ENCODE measurements around the gene NAP1L4.
"Not testable (repeated sequence)": the region's sequence is repeated elsewhere in the genome, so short reads cannot be mapped to it uniquely, and the experiment has no call there.

The NAP1L4 gene

DNA sequence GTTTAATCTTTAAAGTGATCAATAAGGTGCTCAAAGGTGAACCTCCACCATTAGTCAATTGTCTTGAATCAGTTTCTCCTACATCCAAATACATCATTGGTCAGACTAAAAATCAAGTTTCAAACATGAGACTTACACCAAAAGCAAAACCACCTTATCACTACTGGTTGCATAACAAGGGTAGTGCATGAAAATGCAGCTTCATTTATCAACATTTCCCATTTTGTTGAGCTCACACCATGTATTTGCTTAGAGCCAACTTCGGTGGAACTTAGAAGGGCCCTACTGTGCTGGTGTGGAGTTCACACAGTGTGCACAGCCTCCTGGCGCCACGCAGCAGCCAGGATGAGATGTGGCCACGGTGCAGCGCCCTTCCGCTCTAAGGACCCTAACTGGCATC, 39.8 kb downstream of the NAP1L4 start:
- DNase-seq, result no peak

DNA sequence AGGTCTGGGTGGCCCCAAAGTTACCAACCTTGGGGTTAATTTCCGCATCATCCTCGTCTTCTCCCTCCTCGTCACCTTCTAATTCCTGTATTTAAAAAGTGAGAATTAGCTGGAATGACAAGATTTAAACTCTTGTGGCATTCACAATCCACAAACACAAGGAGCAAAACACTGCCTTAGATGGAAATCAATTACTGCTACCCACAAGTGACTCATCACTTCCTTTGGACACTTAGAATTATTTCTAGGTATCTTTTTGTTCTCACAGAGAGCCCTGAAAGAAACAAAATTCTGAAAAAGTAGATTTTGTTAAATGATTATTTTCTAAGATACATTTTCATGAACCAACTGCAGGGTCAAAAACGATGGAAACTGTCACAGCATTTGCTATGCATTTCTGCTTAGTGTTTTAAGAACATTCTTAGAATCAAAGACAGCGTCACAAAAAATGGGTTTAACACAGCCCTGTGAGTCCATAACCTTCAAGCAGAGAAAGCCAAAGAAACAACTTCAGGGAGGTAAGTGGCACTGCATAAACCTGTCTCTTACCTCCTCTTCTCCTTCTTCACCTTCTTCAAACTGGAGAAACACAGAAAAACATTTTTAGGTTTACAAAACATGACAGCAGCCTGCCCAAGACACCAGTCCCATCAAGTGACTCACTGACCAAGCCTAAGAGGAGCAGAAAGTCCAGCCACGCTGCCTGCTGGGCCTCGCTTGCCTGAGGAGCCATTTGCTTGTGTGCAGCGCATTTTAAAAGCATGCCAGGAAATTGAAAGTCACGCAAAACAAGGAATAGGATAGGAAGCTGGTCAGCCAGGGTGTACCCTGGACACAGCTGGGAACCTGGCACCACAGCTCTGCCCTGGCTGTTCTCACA, 40.7 kb downstream of the NAP1L4 start:
- no peak for DNase-seq

DNA sequence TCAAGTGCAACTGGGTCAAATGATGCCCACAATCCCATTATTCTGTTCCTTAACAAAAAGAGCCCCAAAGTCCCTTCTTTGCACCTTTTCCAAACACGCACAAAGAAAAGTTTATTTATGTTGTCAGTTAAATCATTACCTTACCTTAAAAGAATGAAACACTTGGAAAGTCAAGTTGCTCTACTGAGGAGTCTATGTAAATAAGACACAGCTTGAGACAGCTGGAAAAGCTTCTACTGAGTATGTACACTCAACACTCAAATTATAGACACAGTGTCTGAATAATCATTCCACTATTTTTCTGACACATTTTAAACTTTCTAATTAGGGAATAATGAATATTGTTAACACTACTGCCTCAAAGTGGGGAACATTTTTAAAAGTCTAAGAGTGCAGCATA, 41.3 kb downstream of the NAP1L4 start:
- DNase-seq, result no peak

- DNase-seq, result no peak
Measured at GRCh38 chr11:2949920-2950319, 42.2 kb downstream of the NAP1L4 start.

DNA sequence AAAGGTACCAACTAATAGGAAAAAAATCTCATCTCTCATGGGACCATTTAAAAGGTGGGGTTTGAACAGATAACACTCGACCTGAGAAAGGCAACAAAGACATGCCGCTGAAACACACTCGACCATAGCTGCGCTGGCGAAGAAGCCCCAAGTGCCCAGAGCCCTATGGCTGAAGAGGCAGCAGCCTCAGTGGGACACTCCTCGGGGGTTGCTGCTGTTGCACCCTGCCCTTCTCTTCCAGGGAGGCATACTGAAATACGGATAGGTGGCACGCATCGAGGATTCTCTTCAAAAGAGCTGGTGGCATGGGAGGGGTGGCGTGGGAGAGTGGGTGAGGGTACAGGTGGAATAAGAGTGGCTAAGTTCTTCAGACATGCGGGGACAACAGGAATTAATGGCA, 44.4 kb downstream of the NAP1L4 start:
- no peak for DNase-seq

GRCh38 chr11:2945757-2946287, 46.3 kb downstream of the NAP1L4 start:
- no peak for DNase-seq

GRCh38 chr11:2945031-2945756, 46.9 kb downstream of the NAP1L4 start:
- DNase-seq, result peak; percentile 47

GRCh38 chr11:2944530-2944929, 47.6 kb downstream of the NAP1L4 start:
- DNase-seq, result no peak

GRCh38 chr11:2943711-2944118, 48.4 kb downstream of the NAP1L4 start:
- no peak for DNase-seq

DNA sequence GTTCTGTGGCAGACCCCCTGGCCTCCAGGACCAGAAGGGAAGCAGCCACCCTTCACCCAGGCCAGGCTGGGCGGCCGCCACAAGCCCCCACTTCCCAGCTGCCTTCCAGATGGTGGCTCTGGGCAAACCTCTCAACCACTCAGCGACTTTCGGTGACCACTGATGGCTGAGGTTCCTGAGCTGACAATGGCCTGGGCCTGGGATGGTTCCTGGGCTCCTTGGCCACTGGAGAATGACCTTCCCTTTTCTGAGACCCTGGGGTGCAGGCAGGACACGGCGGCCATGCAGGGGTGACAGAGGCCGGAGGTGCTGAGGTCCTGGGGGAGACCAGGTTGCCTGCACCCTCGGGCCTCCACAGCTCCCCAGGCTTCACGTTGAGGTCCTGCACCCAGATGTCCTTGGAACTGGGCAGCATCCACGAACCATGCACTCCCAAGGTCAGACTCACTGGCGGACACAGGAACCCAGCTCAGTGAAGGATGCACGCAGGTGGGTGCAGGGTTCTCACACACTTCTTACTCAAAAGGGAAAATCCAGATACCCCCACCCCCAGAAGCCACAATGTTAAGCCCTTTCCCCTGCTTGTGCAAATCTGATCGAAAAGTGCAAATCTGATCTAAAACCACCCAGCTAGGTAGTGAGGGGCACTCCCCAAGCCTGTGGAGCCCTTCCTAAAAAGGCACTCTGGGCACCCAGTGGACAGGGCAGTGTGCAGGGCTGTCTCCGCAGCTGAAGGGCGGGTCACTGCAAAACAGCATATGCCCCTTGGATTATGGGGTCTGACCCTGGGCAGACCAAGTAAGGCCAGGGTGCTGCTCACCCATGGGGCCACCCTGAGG, 49.0 kb downstream of the NAP1L4 start:
- DNase-seq, result no peak

- no peak for DNase-seq
Measured at GRCh38 chr11:2942447-2942846, 49.7 kb downstream of the NAP1L4 start.

- no peak for DNase-seq
Measured at GRCh38 chr11:2940921-2941821, 51.0 kb downstream of the NAP1L4 start.

GRCh38 chr11:2940147-2940920, 51.8 kb downstream of the NAP1L4 start:
- peak; percentile 54 for DNase-seq

- not testable (repeated sequence) for DNase-seq
Measured at GRCh38 chr11:2938458-2939418, 53.4 kb downstream of the NAP1L4 start.

DNA sequence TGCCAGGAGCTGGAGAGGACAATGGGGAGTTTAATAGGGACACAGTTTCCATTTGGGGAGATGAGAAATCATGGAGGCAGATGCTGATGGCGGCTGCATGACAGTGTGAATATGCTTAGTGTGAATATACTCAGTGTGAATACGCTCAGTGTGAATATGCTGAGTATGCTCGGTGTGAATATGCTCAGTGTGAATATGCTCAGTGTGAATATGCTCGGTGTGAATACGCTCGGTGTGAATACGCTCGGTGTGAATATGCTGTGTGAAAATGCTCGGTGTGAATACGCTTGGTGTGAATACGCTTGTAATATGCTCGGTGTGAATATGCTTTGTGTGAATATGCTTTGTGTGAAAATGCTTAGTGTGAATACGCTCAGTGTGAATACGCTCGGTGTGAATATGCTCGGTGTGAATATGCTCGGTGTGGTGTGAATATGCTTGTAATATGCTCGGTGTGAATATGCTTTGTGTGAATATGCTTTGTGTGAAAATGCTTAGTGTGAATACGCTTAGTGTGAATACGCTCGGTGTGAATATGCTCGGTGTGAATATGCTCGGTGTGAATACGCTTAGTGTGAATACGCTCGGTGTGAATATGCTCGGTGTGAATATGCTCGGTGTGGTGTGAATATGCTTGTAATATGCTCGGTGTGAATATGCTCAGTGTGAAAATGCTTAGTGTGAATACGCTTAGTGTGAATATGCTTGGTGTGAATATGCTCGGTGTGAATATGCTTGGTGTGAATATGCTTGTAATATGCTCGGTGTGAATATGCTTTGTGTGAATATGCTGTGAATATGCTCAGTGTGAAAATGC, 54.3 kb downstream of the NAP1L4 start:
- peak; percentile 22 for DNase-seq

GRCh38 chr11:2934611-2935239, 57.4 kb downstream of the NAP1L4 start:
- no peak for DNase-seq

DNA sequence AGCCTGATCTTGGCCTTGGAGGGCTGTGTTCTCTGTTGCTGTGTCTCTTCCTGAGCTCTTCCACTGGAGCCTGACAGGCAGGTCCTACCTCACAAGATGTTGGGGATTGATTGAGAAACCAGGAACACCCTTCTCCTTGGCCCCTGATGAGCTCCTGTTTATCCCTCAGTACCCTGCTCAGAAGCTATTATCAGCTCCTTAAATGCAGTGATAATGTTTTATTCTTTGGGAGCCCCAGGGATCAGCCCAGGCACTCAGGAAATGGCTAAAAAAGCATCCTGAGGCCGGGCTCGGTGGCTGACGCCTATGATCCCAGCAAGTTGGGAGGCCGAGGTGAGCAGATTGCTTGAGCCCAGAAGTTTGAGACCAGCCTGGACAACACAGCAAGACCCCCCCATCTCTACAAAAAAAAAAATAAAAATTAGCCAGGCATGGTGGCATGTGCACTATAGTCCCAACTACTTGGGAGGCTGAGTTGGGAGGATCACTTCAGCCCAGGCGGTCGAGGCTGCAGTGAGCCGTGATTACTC, 58.0 kb downstream of the NAP1L4 start:
- no peak for DNase-seq

- DNase-seq, result peak; percentile 69
Measured at GRCh38 chr11:2933375-2934020, 58.6 kb downstream of the NAP1L4 start.

All from CD4-positive, alpha-beta T cell treated with Interleukin-17A for 1 hour (primary cell).